Measurements from ENCODE around the gene PDLIM1. TPM values are rescaled to one million over a fixed set of nuclear protein-coding genes. Genes with fewer than 3 reads are reported as not detected.

PDLIM1 gene
- total and polyA plus RNA-seq, 9 of the 15 experiments (the other 6 are each of a cell fraction or from before 2014, with no cell fraction given): 19.8 to 164 (median 39.1) TPM

DNA sequence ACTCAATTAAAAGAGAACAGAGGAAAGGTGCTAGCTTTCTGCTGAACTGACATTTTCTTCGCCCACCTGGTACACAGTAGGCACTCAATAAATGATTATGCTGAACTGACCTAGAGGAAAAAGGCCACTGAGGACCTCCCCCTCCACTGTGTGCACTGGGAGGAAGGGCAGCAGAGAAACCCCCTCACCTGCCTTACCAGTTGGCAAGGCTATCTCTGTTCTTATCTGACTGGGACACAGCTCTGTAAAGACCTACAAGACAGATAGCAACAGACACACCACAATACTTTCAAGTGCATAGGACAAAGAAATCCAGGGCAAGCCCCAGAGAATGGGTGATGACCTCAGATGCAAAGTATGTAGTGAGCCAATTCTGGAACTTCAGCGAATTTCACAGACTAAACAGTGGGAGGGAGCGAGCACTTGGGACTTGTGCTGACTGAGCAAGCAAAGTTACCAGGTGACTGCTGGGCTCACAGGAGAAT is 30.4 kb downstream of the PDLIM1 start (continued):
- TF ChIP-seq VEZF1 (CRISPR knock-in tag; IDR thresholded peaks at IDR 0.05) (peak; percentile 16; the same call in 1 of the 2 replicates), PRPF4 (IDR thresholded peaks at IDR 0.05; ENCODE audit: insufficient read depth, low read depth, low read length, poor library complexity, severe bottlenecking) (no peak), BHLHE40 (IDR thresholded peaks at IDR 0.05; ENCODE audit: low read length) (no peak), ZKSCAN3 (CRISPR knock-in tag; IDR thresholded peaks at IDR 0.05) (no peak), JUND (IDR thresholded peaks at IDR 0.05; ENCODE audit: borderline replicate concordance, low read depth, low read length) (peak; percentile 94), JUND (tag; IDR thresholded peaks at IDR 0.05; ENCODE audit: borderline replicate concordance, low read depth, low read length) (peak; percentile 92; the same call in 2 of the 3 replicates), ZKSCAN8 (CRISPR knock-in tag; IDR thresholded peaks at IDR 0.05) (peak; percentile 82; the same call in 1 of the 2 replicates), CBFA2T2 (conservative IDR thresholded peaks at IDR 0.05) (0 out of 2 replicates have a peak, but pooled peaks have one; percentile 6), ZEB2 (IDR thresholded peaks at IDR 0.05) (0 out of 2 replicates have a peak, but pooled peaks have one; percentile 48), MEF2D (tag; conservative IDR thresholded peaks at IDR 0.05; ENCODE audit: low read depth) (0 out of 2 replicates have a peak, but pooled peaks have one; percentile 45), NR2C2 (CRISPR knock-in tag; IDR thresholded peaks at IDR 0.05) (no peak), NR2C2 (tag; IDR thresholded peaks at IDR 0.05) (no peak), ZNF316 (IDR thresholded peaks at IDR 0.05) (peak; percentile 43; the same call in 1 of the 2 replicates), SMAD4 (CRISPR knock-in tag; conservative IDR thresholded peaks at IDR 0.05) (peak; percentile 46; the same call in 1 of the 2 replicates), ATF7 (IDR thresholded peaks at IDR 0.05) (peak; percentile 84), JUN (IDR thresholded peaks at IDR 0.05; ENCODE audit: borderline replicate concordance, low read depth, low read length) (peak; percentile 75), JUN (CRISPR knock-in tag; IDR thresholded peaks at IDR 0.05; ENCODE audit: borderline replicate concordance) (0 out of 2 replicates have a peak, but pooled peaks have one; percentile 18), RBFOX2 (IDR thresholded peaks at IDR 0.05; ENCODE audit: low read depth, low read length) (no peak), TEAD2 (tag; IDR thresholded peaks at IDR 0.05) (peak; percentile 73), ATF1 (CRISPR knock-in tag; IDR thresholded peaks at IDR 0.05) (no peak), ATF1 (tag; IDR thresholded peaks at IDR 0.05) (no peak), C11orf30 (IDR thresholded peaks at IDR 0.05; ENCODE audit: low read depth) (peak; percentile 52), MYBL2 (IDR thresholded peaks at IDR 0.05; ENCODE audit: low read depth) (no peak), MYBL2 (CRISPR knock-in tag; IDR thresholded peaks at IDR 0.05; ENCODE audit: borderline replicate concordance) (no peak)
- TF ChIP-seq, protein P1, sequence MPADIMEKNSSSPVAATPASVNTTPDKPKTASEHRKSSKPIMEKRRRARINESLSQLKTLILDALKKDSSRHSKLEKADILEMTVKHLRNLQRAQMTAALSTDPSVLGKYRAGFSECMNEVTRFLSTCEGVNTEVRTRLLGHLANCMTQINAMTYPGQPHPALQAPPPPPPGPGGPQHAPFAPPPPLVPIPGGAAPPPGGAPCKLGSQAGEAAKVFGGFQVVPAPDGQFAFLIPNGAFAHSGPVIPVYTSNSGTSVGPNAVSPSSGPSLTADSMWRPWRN (IDR thresholded peaks at IDR 0.05; ENCODE audit: low read depth): no peak
- TF ChIP-seq, protein P2, sequence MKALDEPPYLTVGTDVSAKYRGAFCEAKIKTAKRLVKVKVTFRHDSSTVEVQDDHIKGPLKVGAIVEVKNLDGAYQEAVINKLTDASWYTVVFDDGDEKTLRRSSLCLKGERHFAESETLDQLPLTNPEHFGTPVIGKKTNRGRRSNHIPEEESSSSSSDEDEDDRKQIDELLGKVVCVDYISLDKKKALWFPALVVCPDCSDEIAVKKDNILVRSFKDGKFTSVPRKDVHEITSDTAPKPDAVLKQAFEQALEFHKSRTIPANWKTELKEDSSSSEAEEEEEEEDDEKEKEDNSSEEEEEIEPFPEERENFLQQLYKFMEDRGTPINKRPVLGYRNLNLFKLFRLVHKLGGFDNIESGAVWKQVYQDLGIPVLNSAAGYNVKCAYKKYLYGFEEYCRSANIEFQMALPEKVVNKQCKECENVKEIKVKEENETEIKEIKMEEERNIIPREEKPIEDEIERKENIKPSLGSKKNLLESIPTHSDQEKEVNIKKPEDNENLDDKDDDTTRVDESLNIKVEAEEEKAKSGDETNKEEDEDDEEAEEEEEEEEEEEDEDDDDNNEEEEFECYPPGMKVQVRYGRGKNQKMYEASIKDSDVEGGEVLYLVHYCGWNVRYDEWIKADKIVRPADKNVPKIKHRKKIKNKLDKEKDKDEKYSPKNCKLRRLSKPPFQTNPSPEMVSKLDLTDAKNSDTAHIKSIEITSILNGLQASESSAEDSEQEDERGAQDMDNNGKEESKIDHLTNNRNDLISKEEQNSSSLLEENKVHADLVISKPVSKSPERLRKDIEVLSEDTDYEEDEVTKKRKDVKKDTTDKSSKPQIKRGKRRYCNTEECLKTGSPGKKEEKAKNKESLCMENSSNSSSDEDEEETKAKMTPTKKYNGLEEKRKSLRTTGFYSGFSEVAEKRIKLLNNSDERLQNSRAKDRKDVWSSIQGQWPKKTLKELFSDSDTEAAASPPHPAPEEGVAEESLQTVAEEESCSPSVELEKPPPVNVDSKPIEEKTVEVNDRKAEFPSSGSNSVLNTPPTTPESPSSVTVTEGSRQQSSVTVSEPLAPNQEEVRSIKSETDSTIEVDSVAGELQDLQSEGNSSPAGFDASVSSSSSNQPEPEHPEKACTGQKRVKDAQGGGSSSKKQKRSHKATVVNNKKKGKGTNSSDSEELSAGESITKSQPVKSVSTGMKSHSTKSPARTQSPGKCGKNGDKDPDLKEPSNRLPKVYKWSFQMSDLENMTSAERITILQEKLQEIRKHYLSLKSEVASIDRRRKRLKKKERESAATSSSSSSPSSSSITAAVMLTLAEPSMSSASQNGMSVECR (CRISPR knock-in tag; IDR thresholded peaks at IDR 0.05): no peak

Measured in K562 (cell line).